ENCODE data around the gene GBP1.
"Not testable (repeated sequence)": the region's sequence is repeated elsewhere in the genome, so short reads cannot be mapped to it uniquely, and the experiment has no call there.

DNA sequence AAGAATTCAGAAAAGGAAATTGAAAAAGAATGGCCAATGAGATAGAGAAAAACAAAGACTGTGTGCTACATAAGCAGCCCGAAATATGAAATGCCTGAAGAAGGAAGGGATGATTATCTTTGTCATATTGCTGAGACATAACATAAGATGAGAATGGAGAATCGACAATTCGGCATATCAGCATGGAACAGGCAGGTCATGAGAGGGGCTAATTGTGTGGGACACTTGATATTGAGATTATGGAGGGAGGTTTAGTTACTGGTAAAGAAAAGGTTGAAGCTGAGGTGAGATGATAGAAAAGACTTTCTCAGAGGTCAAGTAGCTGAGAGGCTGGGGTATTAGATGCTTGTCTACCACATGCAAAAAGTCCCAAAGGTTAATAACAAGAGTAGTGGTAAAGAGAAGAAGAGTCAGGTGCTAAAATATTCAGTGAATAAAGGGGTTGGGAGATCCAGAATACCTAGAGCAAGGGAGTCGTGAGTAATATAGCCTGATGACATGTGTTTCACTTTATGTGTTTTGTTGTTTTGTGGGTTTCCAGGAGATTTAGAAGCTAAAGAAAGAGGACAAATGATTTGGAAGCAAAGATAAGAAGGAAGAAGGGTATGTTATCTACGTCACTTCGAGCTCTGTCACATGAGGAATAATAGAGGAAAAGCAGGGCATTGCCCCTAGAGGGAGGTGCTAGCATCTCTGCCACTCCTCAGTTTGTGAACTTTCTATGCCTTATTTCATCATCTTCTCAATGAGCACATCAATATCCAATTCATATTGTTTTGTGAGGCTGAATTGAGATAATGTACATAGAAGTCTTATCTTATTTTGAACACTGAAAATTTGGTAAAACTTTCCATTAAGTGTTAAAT is 18.5 kb downstream of the GBP1 start:
- TF ChIP-seq CTCF (IDR thresholded peaks at IDR 0.05 in 4 of 5, conservative IDR thresholded peaks at IDR 0.05 in 1 of 5); POLR2A (IDR thresholded peaks at IDR 0.05): not testable (repeated sequence)
